Neural cell (in vitro differentiated cells): ENCODE measurements around the gene PLEKHH3. TPM values are rescaled to one million over a fixed set of nuclear protein-coding genes. Genes with fewer than 3 reads are reported as not detected.

Experiments
- H2AFZ ChIP-seq: fragments of 200-600, 300-800 bp; sonication (generic), shearing (Covaris generic); 2 replicates; pipeline ENCODE4 v1.6.0; 2014; ENCODE audit warnings: low read depth, mild to moderate bottlenecking, antibody characterized with exemption, low read length, moderate library complexity
- H3F3A ChIP-seq: fragments of 200-600 bp; shearing (Covaris generic); 2 replicates; pipeline ENCODE4 v1.6.1; 2016; ENCODE audit warnings: mild to moderate bottlenecking, moderate library complexity, mixed read lengths, antibody characterized with exemption, low read length; ENCODE audit not compliant: insufficient read depth, poor library complexity, severe bottlenecking
- H3K27ac ChIP-seq: fragments of 200-600, 300-800 bp; sonication (generic), shearing (Covaris generic); 2 replicates; pipeline ENCODE4 v1.5.1; 2014; ENCODE audit warnings: mild to moderate bottlenecking, low read length, moderate library complexity
- H3K27me3 ChIP-seq: fragments of 300-800, 200-600 bp; sonication (generic), shearing (Covaris generic); 2 replicates; pipeline ENCODE4 v1.6.0; 2014; ENCODE audit warnings: mild to moderate bottlenecking, low read depth, low read length, moderate library complexity; ENCODE audit not compliant: insufficient read depth
- H3K36me3 ChIP-seq: fragments of 300-800, 200-600 bp; sonication (generic), shearing (Covaris generic); 2 replicates; pipeline ENCODE4 v1.5.1; 2014; ENCODE audit warnings: mild to moderate bottlenecking, antibody characterized with exemption, low read length, moderate library complexity; ENCODE audit not compliant: insufficient read depth
- H3K4me2 ChIP-seq: fragments of 300-800, 200-600 bp; sonication (generic), shearing (Covaris generic); 2 replicates; pipeline ENCODE4 v1.6.0; 2014; ENCODE audit warnings: mild to moderate bottlenecking, low read length
- H3K4me3 ChIP-seq: fragments of 300-800, 200-600 bp; sonication (generic), shearing (Covaris generic); 2 replicates; pipeline ENCODE4 v1.5.1; 2014; ENCODE audit warnings: mild to moderate bottlenecking, low read length, moderate library complexity
- H3K79me2 ChIP-seq: fragments of 200-600 bp; shearing (Covaris generic); replicated peaks from 2 replicates; pipeline ENCODE4 v1.6.0; 2014; ENCODE audit warnings: mild to moderate bottlenecking, low read length, moderate library complexity; ENCODE audit not compliant: insufficient read depth
- H3K9ac ChIP-seq: fragments of 300-800, 200-600 bp; sonication (generic), shearing (Covaris generic); 2 replicates; pipeline ENCODE4 v1.6.1; 2016; ENCODE audit warnings: mild to moderate bottlenecking, low read length, mixed read lengths
- H3K9me2 ChIP-seq: fragments of 200-600 bp; shearing (Covaris generic); 2 replicates; pipeline ENCODE4 v1.6.1; 2016; ENCODE audit warnings: mild to moderate bottlenecking, low read length, mixed read lengths; ENCODE audit not compliant: insufficient read depth
- H3K9me3 ChIP-seq: fragments of 200-600, 300-800 bp; sonication (generic), shearing (Covaris generic); 2 replicates; pipeline ENCODE4 v1.6.1; 2016; ENCODE audit warnings: mild to moderate bottlenecking, mixed run types, low read length, moderate library complexity, mixed read lengths
- H4K20me1 ChIP-seq: fragments of 200-600 bp; shearing (Covaris generic); 2 replicates; pipeline ENCODE4 v1.6.1; 2016; ENCODE audit warnings: mild to moderate bottlenecking, mixed run types; ENCODE audit not compliant: insufficient read depth
- EP300 ChIP-seq: fragments of 450-650 bp; conservative IDR thresholded peaks from 2 replicates; pipeline ENCODE4 v1.6.1; 2014; ENCODE audit warnings: antibody characterized with exemption, mild to moderate bottlenecking, moderate library complexity; ENCODE audit not compliant: poor library complexity, severe bottlenecking
- EZH2 ChIP-seq: fragments of 200-600, 300-800 bp; shearing (Covaris generic), sonication (generic); IDR thresholded peaks from 2 replicates; pipeline ENCODE4 v1.6.1; 2014; ENCODE audit warnings: antibody characterized with exemption, low read length, borderline replicate concordance, mild to moderate bottlenecking; ENCODE audit not compliant: insufficient read depth, poor library complexity, severe bottlenecking
- MXI1 ChIP-seq: fragments of 450-650 bp; conservative IDR thresholded peaks from 2 replicates; pipeline ENCODE4 v1.6.1; 2014; ENCODE audit warnings: antibody characterized with exemption, mild to moderate bottlenecking; ENCODE audit not compliant: poor library complexity, severe bottlenecking
- POLR2AphosphoS5 ChIP-seq: IDR thresholded peaks from 2 replicates; pipeline ENCODE4 v1.6.1; 2012
- RAD21 ChIP-seq: fragments of 450-650 bp; conservative IDR thresholded peaks from 2 replicates; pipeline ENCODE4 v1.6.1; 2014; ENCODE audit warnings: antibody characterized with exemption, mild to moderate bottlenecking, moderate library complexity
- SMC3 ChIP-seq: fragments of 450-650 bp; conservative IDR thresholded peaks from 2 replicates; pipeline ENCODE4 v1.6.1; 2014; ENCODE audit warnings: antibody characterized with exemption, mild to moderate bottlenecking, moderate library complexity; ENCODE audit not compliant: poor library complexity
- TAF1 ChIP-seq: IDR thresholded peaks from 2 replicates; pipeline ENCODE4 v1.6.1; 2012; ENCODE audit warnings: low read depth
- polyA plus RNA-seq: library from polyadenylated mRNA; depleted of rRNA; stranded (reverse); fragments of >200 nt; gene quantifications from 2 replicates; pipeline ENCODE4 v1.2.3, GENCODE V29; 2014
- TF ChIP-seq, protein P1 (sequence below): fragments of 450-650 bp; IDR thresholded peaks from 2 replicates; pipeline ENCODE4 v1.5.1; 2014; ENCODE audit warnings: antibody characterized with exemption, mild to moderate bottlenecking, moderate library complexity; ENCODE audit not compliant: poor library complexity, severe bottlenecking
- TF ChIP-seq, protein P2 (sequence below): IDR thresholded peaks from 2 replicates; pipeline ENCODE4 v1.6.1; 2012; ENCODE audit warnings: borderline replicate concordance

PLEKHH3 gene
- polyA plus RNA-seq, 1 donor from 2014 or later: 18.4 TPM

DNA sequence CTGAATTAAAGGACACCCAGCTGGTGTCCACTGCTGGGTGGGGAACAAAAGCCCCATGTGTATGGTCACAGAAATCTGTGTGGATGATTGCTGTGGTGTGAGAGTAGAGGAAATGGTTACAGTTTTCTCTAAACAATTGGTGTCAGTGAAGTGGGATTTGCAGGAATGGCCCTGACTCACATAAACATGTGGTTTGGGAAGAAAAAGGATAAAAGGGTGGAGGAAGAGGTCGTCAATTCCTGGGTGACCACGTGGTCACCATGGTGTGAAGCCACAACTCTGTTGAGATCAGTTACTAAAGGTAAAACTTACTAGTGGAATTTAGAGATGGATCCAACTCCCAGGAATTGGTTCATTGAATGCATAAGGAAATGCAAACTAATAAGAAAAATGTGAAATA lies 21.3 kb downstream of the PLEKHH3 start:
- Histone ChIP-seq H3K4me3 (no peak overlapping the region), H3K9me3 (no peaks in the 10 kb centered on the region), H3K79me2 (no peaks in the 10 kb centered on the region), H3K27ac (no peak overlapping the region), H4K20me1 (no peaks in the 10 kb centered on the region), H3K9ac (no peak overlapping the region), H3K36me3 (no peaks in the 10 kb centered on the region), H3K27me3 (no peaks in the 10 kb centered on the region), H2AFZ (no peak overlapping the region), H3K4me2 (no peak overlapping the region), H3F3A (no peaks in the 10 kb centered on the region), H3K9me2 (no peaks in the 10 kb centered on the region)
- TF ChIP-seq EP300 (no peak), EZH2 (no peak), SMC3 (no peak), POLR2AphosphoS5 (no peak), RAD21 (no peak)
- TF ChIP-seq, protein P1, sequence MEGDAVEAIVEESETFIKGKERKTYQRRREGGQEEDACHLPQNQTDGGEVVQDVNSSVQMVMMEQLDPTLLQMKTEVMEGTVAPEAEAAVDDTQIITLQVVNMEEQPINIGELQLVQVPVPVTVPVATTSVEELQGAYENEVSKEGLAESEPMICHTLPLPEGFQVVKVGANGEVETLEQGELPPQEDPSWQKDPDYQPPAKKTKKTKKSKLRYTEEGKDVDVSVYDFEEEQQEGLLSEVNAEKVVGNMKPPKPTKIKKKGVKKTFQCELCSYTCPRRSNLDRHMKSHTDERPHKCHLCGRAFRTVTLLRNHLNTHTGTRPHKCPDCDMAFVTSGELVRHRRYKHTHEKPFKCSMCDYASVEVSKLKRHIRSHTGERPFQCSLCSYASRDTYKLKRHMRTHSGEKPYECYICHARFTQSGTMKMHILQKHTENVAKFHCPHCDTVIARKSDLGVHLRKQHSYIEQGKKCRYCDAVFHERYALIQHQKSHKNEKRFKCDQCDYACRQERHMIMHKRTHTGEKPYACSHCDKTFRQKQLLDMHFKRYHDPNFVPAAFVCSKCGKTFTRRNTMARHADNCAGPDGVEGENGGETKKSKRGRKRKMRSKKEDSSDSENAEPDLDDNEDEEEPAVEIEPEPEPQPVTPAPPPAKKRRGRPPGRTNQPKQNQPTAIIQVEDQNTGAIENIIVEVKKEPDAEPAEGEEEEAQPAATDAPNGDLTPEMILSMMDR: no peak
- TF ChIP-seq, protein P2, sequence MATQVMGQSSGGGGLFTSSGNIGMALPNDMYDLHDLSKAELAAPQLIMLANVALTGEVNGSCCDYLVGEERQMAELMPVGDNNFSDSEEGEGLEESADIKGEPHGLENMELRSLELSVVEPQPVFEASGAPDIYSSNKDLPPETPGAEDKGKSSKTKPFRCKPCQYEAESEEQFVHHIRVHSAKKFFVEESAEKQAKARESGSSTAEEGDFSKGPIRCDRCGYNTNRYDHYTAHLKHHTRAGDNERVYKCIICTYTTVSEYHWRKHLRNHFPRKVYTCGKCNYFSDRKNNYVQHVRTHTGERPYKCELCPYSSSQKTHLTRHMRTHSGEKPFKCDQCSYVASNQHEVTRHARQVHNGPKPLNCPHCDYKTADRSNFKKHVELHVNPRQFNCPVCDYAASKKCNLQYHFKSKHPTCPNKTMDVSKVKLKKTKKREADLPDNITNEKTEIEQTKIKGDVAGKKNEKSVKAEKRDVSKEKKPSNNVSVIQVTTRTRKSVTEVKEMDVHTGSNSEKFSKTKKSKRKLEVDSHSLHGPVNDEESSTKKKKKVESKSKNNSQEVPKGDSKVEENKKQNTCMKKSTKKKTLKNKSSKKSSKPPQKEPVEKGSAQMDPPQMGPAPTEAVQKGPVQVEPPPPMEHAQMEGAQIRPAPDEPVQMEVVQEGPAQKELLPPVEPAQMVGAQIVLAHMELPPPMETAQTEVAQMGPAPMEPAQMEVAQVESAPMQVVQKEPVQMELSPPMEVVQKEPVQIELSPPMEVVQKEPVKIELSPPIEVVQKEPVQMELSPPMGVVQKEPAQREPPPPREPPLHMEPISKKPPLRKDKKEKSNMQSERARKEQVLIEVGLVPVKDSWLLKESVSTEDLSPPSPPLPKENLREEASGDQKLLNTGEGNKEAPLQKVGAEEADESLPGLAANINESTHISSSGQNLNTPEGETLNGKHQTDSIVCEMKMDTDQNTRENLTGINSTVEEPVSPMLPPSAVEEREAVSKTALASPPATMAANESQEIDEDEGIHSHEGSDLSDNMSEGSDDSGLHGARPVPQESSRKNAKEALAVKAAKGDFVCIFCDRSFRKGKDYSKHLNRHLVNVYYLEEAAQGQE: no peak

DNA sequence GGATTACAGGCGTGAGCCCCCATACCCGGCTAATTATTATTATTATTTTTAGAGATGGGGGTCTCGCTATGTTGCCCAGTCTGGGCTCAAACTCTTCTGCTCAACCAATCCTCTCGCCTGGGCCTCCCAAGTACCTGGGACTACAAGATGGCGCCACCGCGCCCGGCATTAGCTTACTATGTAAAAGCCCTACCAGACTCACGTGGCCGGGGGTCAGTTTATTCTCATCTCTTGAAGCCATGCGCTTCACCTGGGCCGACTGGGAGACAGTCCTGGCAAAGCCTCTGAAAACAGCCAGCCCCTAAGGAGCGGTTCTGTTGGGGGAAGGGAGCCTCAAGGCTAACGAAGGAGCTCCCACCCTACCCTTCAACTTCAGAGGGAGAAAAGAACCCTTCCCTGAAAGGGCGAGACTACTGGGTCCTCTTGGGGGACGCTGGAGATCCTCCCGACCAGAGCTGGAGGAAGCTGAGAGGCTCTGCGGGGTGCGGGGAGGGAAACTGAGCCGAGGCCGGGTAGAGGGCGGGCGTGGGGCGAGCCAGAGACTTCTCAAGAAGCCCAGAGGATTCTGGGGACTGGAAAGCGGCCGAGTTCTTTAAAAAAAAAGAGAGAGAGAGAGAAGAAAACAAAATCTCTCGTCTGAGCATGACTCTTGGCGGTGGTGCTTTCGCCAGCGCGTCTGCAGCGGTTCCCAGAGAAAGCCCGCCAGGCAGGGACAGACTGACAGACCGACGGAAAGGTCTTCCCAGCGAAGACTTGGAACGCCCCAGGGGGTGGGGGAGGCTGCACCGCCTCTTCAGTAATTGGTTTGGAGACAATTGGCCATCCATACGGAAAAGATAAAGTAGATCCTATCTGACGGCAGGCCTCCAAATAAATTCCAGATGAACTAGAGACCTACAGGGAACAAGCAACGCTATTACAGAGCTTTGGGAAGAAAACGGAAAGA lies 23.3 kb downstream of the PLEKHH3 start:
- H3K9ac ChIP-seq: no peak overlapping the region
- H3K27ac ChIP-seq: no peak overlapping the region

More for the DNA sequence above, 23.3 kb downstream of the PLEKHH3 start:
- H3K4me2 ChIP-seq: no peak overlapping the region
- H3K79me2 ChIP-seq: no peaks in the 10 kb centered on the region
- TF ChIP-seq POLR2AphosphoS5 (no peak), EP300 (no peak), RAD21 (no peak), TAF1 (no peak), EZH2 (no peak), SMC3 (no peak), MXI1 (no peak)
- TF ChIP-seq, protein P1: no peak
- TF ChIP-seq, protein P2: no peak
- H4K20me1 ChIP-seq: no peaks in the 10 kb centered on the region
- H3K36me3 ChIP-seq: no peaks in the 10 kb centered on the region
- H3K9me3 ChIP-seq: no peaks in the 10 kb centered on the region
- H3F3A ChIP-seq: no peaks in the 10 kb centered on the region
- no peaks in the 10 kb centered on the region for H3K9me2 ChIP-seq
- no peak overlapping the region for H2AFZ ChIP-seq
- H3K27me3 ChIP-seq: no peaks in the 10 kb centered on the region
- no peak overlapping the region for H3K4me3 ChIP-seq
